Measurements from ENCODE around the gene CHST8. TPM values are rescaled to one million over a fixed set of nuclear protein-coding genes. Genes with fewer than 3 reads are reported as not detected.

CHST8 gene
- total and polyA plus RNA-seq, 2 experiments from 2014 or later, result 9.3 to 38.2 TPM

- Histone ChIP-seq H3K36me3 (ENCODE audit: insufficient read depth) (no peaks in the 10 kb centered on the region), H3K4me3 (no peak overlapping the region), H3K79me2 (replicated peaks; ENCODE audit: insufficient read depth) (no peaks in the 10 kb centered on the region), H3K27me3 (ENCODE audit: insufficient read depth) (no peaks in the 10 kb centered on the region), H3K9me2 (ENCODE audit: insufficient read depth) (no peaks in the 10 kb centered on the region), H4K20me1 (replicated peaks; ENCODE audit: insufficient read depth) (no peaks in the 10 kb centered on the region; the same call in 1 of the 2 replicates), H3F3A (replicated peaks; ENCODE audit: low read depth) (no peaks in the 10 kb centered on the region), H3K4me1 (ENCODE audit: insufficient read depth) (no peaks in the 10 kb centered on the region), H2AFZ (no peak overlapping the region), H3K27ac (ENCODE audit: low read depth) (no peak overlapping the region), H3K4me2 (no peak overlapping the region)
- DNase-seq (ENCODE audit: low spot score) (no peak), ATAC-seq (no peak)
- no peak overlapping the region for H3K4me3 Mint-ChIP-seq
- peaks cover 9% of the 10 kb centered on the region for H3K27me3 Mint-ChIP-seq (ENCODE audit: insufficient read depth, low read depth, poor library complexity)
- H3K36me3 Mint-ChIP-seq (ENCODE audit: low read depth), result no peaks in the 10 kb centered on the region
- TF ChIP-seq ZNF462 (CRISPR knock-in tag; IDR thresholded peaks at IDR 0.05) (no peak), REST (IDR thresholded peaks at IDR 0.05; ENCODE audit: unreplicated experiment) (no peak), NANOG (IDR thresholded peaks at IDR 0.05; ENCODE audit: borderline replicate concordance) (no peak), ZNF331 (CRISPR knock-in tag; IDR thresholded peaks at IDR 0.05; ENCODE audit: low read depth) (no peak), EZH2phosphoT487 (IDR thresholded peaks at IDR 0.05; ENCODE audit: unreplicated experiment) (no peak), CREB1 (CRISPR knock-in tag; IDR thresholded peaks at IDR 0.05; ENCODE audit: low read depth) (no peak), ZNF114 (CRISPR knock-in tag; IDR thresholded peaks at IDR 0.05) (no peak), EZH2 (IDR thresholded peaks at IDR 0.05; ENCODE audit: low read depth, unreplicated experiment) (no peak), JUNB (IDR thresholded peaks at IDR 0.05; ENCODE audit: unreplicated experiment) (no peak), POLR2AphosphoS5 (IDR thresholded peaks at IDR 0.05; ENCODE audit: low read depth) (no peak), STAT1 (IDR thresholded peaks at IDR 0.05; ENCODE audit: unreplicated experiment) (no peak), ETS1 (IDR thresholded peaks at IDR 0.05) (no peak)
- TF ChIP-seq, protein P1, sequence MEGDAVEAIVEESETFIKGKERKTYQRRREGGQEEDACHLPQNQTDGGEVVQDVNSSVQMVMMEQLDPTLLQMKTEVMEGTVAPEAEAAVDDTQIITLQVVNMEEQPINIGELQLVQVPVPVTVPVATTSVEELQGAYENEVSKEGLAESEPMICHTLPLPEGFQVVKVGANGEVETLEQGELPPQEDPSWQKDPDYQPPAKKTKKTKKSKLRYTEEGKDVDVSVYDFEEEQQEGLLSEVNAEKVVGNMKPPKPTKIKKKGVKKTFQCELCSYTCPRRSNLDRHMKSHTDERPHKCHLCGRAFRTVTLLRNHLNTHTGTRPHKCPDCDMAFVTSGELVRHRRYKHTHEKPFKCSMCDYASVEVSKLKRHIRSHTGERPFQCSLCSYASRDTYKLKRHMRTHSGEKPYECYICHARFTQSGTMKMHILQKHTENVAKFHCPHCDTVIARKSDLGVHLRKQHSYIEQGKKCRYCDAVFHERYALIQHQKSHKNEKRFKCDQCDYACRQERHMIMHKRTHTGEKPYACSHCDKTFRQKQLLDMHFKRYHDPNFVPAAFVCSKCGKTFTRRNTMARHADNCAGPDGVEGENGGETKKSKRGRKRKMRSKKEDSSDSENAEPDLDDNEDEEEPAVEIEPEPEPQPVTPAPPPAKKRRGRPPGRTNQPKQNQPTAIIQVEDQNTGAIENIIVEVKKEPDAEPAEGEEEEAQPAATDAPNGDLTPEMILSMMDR (conservative IDR thresholded peaks at IDR 0.05; ENCODE audit: low read depth in 2 of 2), result no peak
- no peaks in the 10 kb centered on the region for H3K9me3 Mint-ChIP-seq
- H3K27ac Mint-ChIP-seq, result no peak overlapping the region
- peaks cover 6% of the 10 kb centered on the region; the same call in 2 of the 3 replicates for H3K4me1 Mint-ChIP-seq
Observed at GRCh38 chr19:33754361-33754760, 132.6 kb downstream of the CHST8 start.

Data from GM23338 (cell line).